Measurements from ENCODE around the gene ARHGEF26.

The ARHGEF26 gene

DNA sequence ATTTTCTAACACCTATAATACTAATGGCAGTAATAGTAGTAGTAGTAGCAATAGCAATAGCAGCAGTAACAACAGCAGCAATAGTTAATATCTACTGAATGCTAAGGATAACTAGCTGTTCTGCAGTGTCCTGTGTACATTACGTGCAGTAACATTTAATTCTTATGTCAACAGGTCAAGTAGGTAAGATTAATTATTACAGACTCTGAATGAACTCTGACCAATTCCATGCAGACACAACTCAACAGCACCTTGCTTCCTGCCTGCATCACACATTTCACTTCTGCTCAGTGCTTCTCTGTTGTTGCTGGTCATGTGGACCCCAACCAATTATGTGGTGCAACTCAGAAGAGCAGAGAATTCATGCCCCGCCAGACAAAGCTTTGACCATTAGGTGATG lies 39.9 kb upstream of the ARHGEF26 start:
- no peak for TF ChIP-seq ZFP30 (CRISPR knock-in tag; IDR thresholded peaks at IDR 0.05)
- TF ChIP-seq, protein P1, sequence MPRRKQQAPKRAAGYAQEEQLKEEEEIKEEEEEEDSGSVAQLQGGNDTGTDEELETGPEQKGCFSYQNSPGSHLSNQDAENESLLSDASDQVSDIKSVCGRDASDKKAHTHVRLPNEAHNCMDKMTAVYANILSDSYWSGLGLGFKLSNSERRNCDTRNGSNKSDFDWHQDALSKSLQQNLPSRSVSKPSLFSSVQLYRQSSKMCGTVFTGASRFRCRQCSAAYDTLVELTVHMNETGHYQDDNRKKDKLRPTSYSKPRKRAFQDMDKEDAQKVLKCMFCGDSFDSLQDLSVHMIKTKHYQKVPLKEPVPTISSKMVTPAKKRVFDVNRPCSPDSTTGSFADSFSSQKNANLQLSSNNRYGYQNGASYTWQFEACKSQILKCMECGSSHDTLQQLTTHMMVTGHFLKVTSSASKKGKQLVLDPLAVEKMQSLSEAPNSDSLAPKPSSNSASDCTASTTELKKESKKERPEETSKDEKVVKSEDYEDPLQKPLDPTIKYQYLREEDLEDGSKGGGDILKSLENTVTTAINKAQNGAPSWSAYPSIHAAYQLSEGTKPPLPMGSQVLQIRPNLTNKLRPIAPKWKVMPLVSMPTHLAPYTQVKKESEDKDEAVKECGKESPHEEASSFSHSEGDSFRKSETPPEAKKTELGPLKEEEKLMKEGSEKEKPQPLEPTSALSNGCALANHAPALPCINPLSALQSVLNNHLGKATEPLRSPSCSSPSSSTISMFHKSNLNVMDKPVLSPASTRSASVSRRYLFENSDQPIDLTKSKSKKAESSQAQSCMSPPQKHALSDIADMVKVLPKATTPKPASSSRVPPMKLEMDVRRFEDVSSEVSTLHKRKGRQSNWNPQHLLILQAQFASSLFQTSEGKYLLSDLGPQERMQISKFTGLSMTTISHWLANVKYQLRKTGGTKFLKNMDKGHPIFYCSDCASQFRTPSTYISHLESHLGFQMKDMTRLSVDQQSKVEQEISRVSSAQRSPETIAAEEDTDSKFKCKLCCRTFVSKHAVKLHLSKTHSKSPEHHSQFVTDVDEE (CRISPR knock-in tag; IDR thresholded peaks at IDR 0.05), result no peak
- TF ChIP-seq ISL1 (CRISPR knock-in tag; IDR thresholded peaks at IDR 0.05), result no peak
- no peak for TF ChIP-seq ZNF565 (CRISPR knock-in tag; conservative IDR thresholded peaks at IDR 0.05; ENCODE audit: low read depth)
- no peak for TF ChIP-seq BACH2 (CRISPR knock-in tag; IDR thresholded peaks at IDR 0.05; ENCODE audit: borderline replicate concordance)
- TF ChIP-seq ZNF8 (CRISPR knock-in tag; IDR thresholded peaks at IDR 0.05), result no peak
- TF ChIP-seq, protein P2, sequence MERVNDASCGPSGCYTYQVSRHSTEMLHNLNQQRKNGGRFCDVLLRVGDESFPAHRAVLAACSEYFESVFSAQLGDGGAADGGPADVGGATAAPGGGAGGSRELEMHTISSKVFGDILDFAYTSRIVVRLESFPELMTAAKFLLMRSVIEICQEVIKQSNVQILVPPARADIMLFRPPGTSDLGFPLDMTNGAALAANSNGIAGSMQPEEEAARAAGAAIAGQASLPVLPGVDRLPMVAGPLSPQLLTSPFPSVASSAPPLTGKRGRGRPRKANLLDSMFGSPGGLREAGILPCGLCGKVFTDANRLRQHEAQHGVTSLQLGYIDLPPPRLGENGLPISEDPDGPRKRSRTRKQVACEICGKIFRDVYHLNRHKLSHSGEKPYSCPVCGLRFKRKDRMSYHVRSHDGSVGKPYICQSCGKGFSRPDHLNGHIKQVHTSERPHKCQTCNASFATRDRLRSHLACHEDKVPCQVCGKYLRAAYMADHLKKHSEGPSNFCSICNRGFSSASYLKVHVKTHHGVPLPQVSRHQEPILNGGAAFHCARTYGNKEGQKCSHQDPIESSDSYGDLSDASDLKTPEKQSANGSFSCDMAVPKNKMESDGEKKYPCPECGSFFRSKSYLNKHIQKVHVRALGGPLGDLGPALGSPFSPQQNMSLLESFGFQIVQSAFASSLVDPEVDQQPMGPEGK (CRISPR knock-in tag; IDR thresholded peaks at IDR 0.05; ENCODE audit: borderline replicate concordance), result no peak
- no peak for TF ChIP-seq SNAI2 (CRISPR knock-in tag; IDR thresholded peaks at IDR 0.05)
- no peak for TF ChIP-seq RARB (CRISPR knock-in tag; IDR thresholded peaks at IDR 0.05)
- TF ChIP-seq TCF4 (CRISPR knock-in tag; IDR thresholded peaks at IDR 0.05; ENCODE audit: borderline replicate concordance), result no peak
- TF ChIP-seq OSR1 (CRISPR knock-in tag; IDR thresholded peaks at IDR 0.05), result no peak
- no peak for TF ChIP-seq ZNF70 (CRISPR knock-in tag; IDR thresholded peaks at IDR 0.05)
- no peak for TF ChIP-seq ESRRG (CRISPR knock-in tag; IDR thresholded peaks at IDR 0.05)
- TF ChIP-seq, protein P3, sequence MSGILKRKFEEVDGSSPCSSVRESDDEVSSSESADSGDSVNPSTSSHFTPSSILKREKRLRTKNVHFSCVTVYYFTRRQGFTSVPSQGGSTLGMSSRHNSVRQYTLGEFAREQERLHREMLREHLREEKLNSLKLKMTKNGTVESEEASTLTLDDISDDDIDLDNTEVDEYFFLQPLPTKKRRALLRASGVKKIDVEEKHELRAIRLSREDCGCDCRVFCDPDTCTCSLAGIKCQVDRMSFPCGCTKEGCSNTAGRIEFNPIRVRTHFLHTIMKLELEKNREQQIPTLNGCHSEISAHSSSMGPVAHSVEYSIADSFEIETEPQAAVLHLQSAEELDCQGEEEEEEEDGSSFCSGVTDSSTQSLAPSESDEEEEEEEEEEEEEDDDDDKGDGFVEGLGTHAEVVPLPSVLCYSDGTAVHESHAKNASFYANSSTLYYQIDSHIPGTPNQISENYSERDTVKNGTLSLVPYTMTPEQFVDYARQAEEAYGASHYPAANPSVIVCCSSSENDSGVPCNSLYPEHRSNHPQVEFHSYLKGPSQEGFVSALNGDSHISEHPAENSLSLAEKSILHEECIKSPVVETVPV (CRISPR knock-in tag; IDR thresholded peaks at IDR 0.05), result no peak
- TF ChIP-seq ZFP3 (CRISPR knock-in tag; IDR thresholded peaks at IDR 0.05), result no peak
- TF ChIP-seq ARNTL (CRISPR knock-in tag; IDR thresholded peaks at IDR 0.05; ENCODE audit: borderline replicate concordance, low read depth), result no peak
- no peak for TF ChIP-seq TOX (CRISPR knock-in tag; IDR thresholded peaks at IDR 0.05; ENCODE audit: borderline replicate concordance)
- TF ChIP-seq, protein P4, sequence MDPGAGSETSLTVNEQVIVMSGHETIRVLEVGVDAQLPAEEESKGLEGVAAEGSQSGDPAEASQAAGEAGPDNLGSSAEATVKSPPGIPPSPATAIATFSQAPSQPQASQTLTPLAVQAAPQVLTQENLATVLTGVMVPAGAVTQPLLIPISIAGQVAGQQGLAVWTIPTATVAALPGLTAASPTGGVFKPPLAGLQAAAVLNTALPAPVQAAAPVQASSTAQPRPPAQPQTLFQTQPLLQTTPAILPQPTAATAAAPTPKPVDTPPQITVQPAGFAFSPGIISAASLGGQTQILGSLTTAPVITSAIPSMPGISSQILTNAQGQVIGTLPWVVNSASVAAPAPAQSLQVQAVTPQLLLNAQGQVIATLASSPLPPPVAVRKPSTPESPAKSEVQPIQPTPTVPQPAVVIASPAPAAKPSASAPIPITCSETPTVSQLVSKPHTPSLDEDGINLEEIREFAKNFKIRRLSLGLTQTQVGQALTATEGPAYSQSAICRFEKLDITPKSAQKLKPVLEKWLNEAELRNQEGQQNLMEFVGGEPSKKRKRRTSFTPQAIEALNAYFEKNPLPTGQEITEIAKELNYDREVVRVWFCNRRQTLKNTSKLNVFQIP (CRISPR knock-in tag; IDR thresholded peaks at IDR 0.05; ENCODE audit: borderline replicate concordance, low read depth), result no peak
- TF ChIP-seq, protein P5, sequence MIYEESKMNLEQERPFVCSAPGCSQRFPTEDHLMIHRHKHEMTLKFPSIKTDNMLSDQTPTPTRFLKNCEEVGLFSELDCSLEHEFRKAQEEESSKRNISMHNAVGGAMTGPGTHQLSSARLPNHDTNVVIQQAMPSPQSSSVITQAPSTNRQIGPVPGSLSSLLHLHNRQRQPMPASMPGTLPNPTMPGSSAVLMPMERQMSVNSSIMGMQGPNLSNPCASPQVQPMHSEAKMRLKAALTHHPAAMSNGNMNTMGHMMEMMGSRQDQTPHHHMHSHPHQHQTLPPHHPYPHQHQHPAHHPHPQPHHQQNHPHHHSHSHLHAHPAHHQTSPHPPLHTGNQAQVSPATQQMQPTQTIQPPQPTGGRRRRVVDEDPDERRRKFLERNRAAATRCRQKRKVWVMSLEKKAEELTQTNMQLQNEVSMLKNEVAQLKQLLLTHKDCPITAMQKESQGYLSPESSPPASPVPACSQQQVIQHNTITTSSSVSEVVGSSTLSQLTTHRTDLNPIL (CRISPR knock-in tag; IDR thresholded peaks at IDR 0.05; ENCODE audit: low read depth), result no peak
- no peak for ATAC-seq

DNA sequence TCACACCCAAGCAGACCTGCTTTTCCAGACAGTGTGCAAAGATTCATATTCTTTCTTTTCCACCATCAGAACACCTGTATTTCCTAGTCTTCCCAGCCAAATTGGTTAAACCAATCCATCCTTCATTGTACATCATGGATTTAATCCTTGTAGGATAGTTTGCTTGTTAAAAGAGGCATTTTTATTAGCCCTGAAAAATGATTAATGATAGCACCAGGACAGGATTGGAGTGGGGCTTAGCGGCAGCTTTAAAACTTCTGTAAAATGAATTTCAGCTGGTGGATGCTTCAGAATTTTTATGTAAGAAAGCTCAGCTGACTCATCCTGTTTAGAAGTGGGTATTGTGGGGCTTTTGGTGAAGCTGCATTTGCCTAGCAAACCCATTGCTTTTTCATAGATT lies 36.1 kb upstream of the ARHGEF26 start:
- TF ChIP-seq ESRRG (CRISPR knock-in tag; IDR thresholded peaks at IDR 0.05) (no peak), ZFP3 (CRISPR knock-in tag; IDR thresholded peaks at IDR 0.05) (no peak), RARB (CRISPR knock-in tag; IDR thresholded peaks at IDR 0.05) (no peak), CSDC2 (CRISPR knock-in tag; IDR thresholded peaks at IDR 0.05) (no peak), BACH2 (CRISPR knock-in tag; IDR thresholded peaks at IDR 0.05; ENCODE audit: borderline replicate concordance) (no peak), ARNTL (CRISPR knock-in tag; IDR thresholded peaks at IDR 0.05; ENCODE audit: borderline replicate concordance, low read depth) (no peak), ISL1 (CRISPR knock-in tag; IDR thresholded peaks at IDR 0.05) (no peak), TOX (CRISPR knock-in tag; IDR thresholded peaks at IDR 0.05; ENCODE audit: borderline replicate concordance) (no peak), GLIS3 (CRISPR knock-in tag; IDR thresholded peaks at IDR 0.05) (no peak), ZNF565 (CRISPR knock-in tag; conservative IDR thresholded peaks at IDR 0.05; ENCODE audit: low read depth) (no peak), PPARA (CRISPR knock-in tag; IDR thresholded peaks at IDR 0.05; ENCODE audit: borderline replicate concordance) (no peak)
- TF ChIP-seq, protein P3 (CRISPR knock-in tag; IDR thresholded peaks at IDR 0.05), result no peak
- TF ChIP-seq, protein P2 (CRISPR knock-in tag; IDR thresholded peaks at IDR 0.05; ENCODE audit: borderline replicate concordance), result no peak
- TF ChIP-seq, protein P1 (CRISPR knock-in tag; IDR thresholded peaks at IDR 0.05), result no peak
- ATAC-seq, result no peak
